Activated naive CD4-positive, alpha-beta T cell treated with Interleukin-2 at 50 U/mL for 16 hours (primary cell): ENCODE results near the gene MYO18B.

Experiments
- DNase-seq: peaks from one replicate; pipeline ENCODE4 v3.0.0-alpha.2; 2020

The MYO18B gene

DNA sequence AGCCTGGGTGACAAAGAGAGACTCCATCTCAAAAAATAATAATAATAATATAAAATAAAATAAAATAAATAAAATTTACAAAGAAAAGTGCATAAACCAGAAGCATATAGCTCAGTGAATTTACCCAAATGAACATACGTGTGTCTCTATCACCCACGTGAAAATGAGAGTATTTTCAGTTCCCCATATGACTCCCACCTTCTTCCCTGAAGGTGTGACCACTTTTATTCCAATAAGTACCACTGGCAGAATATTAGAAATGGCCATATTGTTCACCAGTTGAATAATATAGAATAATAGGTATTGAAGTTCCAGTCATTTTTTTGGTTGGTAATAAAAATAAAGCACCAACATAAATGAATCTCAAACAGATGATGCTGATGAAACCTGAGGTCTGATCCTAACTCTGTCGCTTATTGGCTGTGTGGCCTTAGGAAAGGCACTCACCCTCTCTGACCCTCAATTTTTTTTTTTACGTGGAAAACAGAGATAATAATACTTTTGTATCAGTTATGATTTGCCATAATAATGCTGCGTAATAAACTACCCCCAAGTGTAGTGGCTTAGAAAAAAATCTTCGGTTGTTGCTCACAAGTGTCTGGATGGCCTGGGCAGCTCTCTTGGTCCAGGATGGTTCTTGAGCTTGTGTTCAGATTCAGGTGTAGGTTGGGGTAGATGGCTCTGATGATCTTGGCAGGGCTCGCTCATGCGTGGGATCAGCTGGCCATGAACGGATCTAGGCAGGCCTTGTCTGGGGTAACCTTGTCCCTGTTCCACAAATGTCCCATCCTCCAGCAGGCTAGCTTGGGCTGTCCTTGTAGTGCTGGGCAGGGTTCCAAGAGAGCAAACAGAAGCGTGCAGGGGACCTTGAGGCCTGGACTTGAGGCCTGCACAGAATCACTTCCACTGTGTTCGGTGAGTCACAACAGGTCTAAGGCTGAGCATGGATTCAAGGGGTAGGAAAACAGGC is 88.1 kb downstream of the MYO18B start:
- no peak for DNase-seq

DNA sequence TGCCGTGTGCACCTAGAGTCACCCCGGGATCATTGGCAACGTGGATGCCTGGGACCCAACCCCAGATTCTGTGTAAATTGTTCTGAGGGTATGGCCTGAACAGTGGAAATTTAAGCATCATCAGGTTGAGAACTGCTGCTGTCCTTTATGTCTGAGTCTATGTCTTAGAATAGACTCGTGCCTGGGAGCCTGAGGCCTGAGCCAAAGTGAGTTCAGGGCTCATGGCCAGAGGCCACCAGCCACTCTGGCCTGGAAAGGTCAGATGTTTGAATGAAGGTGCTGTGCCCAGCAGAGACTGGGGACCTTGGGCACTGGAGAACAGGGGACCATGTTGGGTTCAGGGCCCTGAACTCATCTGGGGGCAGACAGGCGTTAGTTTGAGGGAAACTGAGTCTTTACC is 91.1 kb downstream of the MYO18B start:
- DNase-seq: no peak

DNA sequence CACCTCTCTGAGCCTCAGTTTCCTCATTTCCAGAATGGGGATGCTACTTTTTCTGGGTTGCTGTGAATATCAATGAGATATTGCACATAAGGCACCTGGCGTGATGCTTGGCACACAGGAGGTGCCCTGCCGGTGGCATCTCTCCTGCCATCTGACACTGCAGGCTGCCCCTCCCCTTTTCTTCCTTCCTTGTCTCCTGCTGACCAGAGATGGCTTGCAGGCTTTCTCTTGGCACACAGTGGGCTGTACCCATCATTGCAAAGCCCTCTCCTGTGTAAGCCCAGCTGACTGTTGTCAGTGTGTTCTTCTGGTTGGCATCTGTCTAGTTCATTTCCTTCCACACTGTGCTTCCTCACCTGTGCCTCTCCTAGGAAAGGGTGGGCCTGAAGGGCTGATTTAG is 91.7 kb downstream of the MYO18B start:
- DNase-seq: no peak

DNA sequence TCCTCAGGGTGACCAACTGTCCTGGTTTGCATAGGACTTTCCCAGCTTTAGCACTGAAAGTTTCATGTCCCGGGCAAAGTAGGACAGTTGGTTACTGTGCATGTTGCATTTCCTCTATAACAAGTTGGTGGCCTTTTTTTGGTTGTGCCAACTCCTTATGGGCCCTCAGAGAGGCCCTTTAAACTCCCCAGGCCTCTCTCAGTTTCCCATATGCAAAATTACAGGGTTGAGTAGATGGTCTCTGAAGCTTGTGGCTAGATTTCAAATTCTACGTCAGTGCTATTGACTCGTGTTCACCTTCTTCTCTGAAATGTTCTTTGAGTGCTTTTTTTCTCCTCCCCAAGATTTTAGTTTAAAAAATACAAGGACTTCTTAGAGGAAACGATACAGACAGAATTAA is 92.5 kb downstream of the MYO18B start:
- no peak for DNase-seq

DNA sequence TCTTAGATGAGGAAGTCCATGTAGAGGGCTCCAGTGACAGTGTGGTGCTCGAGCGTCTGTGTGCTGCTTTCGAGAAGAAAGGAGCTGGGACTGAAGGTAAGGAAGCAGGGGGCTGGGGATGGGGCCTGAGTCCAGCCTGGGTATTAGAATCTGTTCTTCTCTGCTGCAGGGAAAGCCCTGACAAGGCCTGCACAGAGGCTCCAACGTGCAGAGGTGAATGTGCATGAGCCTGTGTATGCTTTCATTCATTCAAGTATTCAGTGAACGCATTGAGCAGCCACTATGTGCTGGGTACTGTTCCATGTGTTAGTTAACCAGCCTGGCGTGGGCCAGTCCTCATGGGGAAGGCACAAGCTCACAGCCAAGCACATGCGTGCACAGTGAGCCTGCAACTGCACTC is 93.4 kb downstream of the MYO18B start:
- no peak for DNase-seq

DNA sequence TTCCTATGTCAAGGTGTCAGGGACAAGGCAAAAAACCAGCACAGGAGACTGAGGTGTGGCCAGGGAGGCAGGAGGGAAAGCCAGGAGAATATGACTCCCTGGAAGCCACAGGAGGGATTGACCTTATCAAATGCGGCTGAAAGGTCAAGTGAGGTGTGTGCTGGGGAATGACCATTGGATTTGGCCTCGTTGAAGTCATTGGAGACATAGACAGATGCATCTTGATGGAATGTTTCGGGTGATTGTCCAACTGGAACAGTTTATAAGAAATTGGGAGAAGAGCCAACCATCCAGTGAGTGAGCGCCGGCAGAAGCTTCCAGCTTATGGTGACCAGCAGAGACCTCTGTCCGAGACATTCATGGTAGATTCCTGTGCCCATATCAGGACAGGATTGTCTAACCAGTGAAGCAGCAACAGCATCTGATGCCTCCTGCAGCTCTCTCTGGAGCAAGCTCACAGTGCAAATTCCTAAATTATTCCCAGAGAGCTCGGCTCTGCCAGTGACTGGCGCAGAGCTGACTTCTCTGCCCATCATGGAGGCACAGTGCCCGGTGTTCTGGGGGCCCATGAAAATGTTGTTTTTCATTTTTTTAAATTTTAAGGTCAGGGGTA is 95.4 kb downstream of the MYO18B start:
- no peak for DNase-seq

DNA sequence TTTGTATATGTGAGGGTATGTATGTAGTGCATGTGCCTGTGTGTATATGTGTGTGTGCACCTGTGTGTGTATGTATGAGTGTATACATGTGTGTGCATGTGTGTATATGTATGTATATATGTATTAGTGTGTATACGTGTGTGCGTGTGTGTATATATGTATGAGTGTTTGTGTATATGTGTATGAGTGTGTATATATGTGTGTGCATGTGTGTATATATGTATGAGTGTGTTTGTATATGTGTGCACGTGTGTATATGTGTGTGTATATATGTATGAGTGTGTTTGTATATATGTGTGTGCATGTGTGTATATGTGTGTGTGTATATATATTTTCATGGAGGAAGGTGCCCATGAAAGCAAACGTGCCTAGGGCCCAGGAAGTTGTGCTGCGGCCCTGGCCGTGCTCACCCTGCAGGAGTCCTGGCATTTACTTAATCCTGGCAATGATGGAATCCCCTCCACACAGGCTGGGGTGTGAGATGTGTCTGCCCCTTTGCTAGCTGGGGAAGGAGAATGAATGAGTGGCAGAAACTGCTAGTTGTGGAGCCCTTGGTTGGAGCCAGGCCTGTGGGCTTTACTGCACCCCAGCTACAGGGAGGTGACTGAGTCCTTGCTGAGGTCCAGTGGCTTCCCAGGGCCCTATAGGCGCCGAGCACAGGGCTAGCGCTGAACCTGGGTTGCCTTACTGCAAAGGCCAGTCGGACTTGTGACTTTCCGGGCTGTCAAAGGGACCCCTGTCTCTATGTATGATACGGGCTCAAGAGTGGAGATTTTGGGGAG is 97.2 kb downstream of the MYO18B start:
- DNase-seq: no peak

DNA sequence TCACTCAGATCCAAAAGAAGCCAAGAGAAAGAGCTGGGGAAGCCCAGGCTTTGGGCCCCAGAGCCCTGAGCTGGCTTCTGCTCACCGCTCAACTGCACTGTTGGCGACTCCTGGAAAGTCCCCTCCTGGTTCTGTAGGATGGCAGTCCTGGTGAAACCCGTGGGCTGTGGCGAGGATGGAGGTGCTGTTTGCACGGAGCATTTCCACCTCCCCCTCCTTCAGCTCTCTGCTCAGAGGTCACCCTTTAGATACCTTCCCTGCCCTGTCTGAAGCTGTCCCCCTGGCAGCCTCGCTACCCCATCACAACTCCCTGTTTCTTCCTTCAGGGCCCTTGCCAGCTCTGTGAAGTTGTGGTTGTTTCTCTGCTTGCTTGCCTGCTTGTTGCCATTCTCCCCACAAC is 97.8 kb downstream of the MYO18B start:
- DNase-seq: no peak

DNA sequence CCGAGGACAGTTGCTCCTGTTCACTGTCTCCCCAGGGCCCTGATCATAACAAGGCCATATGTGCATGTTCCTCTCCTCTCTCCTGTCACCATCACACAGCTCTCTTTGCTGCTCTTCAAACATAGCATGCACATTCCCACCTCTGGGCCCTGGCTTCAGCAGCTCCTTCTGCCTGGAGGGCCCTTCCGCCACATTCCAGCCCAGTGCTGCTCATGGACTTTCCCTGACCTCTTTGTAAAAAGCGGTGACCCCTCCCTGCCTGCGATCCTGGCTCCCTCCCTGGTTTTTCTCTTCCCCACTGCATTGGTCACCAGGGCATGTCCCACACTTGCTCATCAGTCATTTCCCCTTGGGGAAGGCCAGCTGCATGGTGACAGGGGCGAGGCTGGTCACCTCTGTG is 98.2 kb downstream of the MYO18B start:
- DNase-seq: no peak

DNA sequence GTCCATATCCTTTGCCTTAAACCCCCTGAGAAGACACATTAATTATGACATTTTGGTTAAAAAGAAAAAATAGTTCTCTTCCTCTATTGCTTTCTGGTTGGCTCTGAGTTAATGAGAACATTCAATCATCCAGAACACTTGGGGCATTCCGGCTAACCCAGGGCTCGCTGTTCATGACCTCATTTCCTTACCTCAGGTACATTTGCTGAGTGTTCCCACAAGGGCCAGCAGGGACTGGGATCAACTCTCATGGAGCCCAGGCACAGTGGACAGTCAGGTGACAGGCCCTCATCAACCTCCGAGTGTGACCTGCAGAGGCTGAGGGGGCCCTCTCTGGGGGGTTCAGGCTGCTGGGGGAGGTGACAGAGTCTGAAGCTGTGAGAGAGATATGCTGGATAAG is 98.9 kb downstream of the MYO18B start:
- no peak for DNase-seq

DNA sequence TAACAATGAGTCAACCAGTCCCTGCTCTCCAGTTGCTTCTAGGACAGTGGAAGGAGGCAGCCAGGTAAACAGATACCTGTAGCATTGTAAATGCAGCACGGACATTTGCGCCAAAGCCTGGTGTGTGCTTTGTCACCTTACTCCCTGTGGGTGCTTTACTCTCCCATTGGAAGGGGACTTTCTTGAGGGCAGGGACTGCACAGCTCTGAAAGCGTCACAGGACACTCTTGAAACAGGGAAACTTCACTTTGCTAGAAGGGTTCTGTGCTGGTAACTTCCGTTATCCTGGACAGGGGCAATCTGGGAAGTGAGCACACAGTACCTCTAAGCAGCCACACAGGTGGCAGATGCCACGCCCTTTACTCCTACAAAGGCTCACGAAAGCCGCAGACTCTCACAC is 99.8 kb downstream of the MYO18B start:
- no peak for DNase-seq

DNA sequence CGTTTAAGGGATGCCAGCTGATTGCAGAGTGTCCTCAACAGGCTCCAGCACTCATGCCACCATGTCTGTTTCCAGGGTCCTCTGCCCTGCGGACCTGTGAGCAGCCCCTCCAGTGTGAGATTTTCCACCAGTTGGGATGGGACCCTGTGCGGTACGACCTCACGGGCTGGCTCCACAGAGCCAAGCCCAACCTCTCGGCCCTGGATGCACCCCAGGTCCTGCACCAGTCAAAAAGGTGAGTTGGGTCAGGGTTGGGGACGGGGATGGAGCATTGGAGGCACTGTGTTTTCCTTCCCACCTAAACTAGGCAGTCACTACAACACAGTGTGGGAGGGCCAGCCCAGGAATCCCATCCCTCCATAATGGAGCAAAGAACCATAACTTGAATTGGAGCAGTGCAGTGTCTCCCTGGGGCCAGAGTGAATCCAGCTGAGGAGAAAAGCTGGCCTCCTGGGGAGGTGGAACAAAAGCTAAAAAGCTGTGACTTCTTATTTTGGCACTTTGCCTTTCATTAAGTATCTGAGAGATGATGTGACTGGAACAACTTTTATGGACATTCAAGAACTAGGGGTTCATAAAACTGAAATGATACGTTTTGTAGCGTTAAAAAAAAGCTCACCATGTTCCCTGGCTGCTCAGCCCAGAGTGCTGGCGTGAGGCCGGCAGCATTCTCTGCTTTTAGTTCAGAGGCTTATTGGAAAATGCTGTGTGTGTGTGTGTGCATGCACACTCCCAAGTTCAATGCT is 101.8 kb downstream of the MYO18B start:
- DNase-seq: no peak

DNA sequence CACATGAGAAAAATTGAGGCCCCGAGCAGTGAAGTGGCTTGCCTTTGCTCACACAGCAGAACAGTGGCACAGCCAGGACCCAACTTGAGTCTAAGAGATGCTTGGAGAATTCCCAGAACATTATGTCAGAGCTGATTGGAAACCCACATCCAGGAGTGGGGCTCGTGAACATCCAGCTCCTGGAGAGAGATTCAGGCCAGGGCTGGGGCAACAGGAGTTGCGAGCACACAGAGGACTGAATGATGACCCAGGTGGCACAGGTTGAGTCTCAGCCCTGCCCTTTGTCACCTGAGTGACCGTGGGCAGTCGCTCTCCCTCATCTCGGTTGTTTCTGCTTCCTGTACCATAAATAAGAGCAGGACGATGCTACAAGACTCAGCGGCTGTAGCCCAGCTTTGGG is 102.6 kb downstream of the MYO18B start:
- no peak for DNase-seq

DNA sequence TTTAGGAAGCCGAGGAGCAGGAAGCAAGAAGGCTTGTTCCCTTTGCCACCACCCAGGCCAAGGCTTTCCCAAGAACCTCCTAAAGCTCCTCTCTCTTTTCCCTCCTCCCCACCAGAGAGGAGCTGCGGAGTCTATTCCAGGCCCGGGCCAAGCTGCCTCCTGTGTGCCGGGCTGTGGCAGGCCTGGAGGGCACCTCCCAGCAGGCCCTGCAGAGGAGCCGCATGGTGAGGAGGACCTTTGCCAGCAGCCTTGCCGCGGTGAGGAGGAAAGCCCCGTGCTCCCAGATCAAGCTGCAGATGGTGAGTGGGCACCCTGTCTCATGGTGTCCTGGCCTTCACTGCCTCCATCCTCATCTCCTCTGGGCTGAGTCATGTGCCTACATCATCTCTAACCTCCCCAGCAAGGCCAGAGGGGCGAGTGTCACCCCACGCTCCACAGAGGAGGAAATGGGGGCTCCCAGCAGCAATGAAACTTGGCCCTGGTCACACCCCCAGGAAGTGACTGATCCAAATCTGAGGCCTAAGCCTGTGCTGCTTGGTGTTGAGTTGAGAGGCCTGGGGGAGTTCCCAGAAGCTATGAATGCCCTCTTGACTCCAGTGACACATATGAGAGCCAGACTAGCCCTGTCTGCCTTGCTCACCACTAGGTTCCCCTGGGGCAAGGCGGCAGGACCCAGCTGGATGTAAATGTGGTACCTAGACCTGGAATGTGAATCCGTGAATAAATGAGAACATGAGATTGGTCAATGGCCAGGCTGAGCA is 104.2 kb downstream of the MYO18B start:
- no peak for DNase-seq

DNA sequence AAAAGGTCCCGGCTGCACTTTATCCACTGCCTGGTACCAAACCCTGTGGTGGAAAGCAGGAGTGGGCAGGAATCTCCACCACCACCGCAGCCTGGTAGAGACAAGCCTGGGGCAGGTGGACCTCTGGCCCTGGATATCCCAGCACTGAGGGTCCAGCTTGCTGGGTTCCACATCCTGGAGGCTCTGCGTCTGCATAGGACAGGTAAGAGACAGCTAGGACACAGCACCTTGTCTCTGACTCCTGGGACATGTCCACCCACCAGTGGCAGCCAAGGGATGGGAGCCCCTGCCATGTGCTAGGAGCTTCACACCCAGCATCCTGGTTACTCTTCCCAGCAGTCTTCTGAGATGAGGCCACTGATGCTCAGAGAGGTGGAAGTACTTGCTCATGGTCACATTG is 105.5 kb downstream of the MYO18B start:
- no peak for DNase-seq

DNA sequence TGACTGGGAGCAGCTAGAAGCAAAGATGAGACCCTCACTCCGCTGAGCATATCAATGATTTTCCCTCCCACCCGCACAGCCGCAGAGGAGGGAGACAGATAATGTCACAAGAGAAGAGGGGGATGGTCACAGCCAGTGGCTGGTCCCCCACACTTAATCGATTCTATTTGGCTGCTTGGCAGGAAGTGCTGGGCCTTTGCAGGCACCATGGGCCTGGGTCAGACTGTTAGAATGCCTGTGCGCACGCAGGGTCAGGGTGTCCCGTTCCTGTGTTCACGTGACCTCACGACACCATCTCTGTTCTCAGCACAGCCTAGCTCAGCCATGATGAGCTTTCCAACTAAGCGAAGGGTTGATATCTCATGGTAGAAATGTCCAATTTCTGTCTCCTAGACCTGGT is 107.0 kb downstream of the MYO18B start:
- no peak for DNase-seq

DNA sequence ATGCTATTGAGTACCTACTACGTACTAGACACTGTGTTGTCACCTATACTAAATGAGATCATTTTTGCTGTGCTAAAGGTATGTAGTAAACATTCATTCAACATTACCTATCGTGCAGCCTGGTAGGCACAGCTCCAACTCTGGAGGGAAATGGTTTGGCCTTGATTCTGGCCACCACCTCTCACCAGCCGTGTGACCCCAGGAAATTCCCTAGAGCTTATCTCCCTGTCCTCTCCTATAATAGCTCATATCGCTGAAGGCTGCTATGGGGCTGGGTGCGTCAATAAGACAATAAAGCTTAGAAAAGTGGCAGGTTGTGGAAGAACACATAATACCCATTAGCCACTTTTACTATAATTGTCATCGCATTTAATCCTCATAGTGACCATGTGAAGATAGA is 107.5 kb downstream of the MYO18B start:
- no peak for DNase-seq

DNA sequence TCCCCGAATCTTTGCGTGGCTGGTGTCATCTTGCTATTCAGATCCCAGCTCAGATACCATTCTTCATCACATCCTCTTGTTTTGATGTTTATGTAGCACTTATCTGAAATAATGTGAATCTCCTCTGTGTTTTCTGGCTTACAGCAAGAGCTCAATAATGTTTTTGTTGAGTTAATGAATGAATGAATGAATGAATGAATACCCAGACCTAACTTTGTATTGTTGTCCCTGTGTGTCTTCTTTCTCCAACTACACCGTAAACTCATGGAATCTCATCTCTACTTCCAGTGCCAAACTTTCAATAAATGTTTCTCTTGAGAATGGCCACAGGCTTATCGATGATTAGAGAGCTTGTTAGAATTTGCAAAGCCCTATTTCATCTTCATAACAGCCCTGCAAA is 110.2 kb downstream of the MYO18B start:
- no peak for DNase-seq

DNA sequence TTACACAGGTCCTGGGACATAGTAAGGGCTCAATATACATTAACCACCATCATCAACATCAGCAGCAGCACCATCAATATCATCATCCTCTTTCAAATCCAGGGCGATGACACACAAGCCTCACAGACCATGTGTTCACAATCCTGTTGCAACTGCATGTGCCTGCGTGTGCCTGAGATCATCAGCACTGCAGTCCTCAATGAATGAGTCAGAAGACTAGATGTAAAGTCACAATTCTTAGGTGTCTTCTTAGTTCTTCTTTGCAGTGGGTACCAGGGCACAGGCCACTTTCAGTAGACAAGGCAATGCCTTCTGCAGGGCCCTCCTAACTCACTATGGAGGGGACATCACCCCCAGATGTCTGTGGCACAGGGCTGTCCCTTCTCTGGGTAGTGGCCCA is 111.1 kb downstream of the MYO18B start:
- DNase-seq: no peak

DNA sequence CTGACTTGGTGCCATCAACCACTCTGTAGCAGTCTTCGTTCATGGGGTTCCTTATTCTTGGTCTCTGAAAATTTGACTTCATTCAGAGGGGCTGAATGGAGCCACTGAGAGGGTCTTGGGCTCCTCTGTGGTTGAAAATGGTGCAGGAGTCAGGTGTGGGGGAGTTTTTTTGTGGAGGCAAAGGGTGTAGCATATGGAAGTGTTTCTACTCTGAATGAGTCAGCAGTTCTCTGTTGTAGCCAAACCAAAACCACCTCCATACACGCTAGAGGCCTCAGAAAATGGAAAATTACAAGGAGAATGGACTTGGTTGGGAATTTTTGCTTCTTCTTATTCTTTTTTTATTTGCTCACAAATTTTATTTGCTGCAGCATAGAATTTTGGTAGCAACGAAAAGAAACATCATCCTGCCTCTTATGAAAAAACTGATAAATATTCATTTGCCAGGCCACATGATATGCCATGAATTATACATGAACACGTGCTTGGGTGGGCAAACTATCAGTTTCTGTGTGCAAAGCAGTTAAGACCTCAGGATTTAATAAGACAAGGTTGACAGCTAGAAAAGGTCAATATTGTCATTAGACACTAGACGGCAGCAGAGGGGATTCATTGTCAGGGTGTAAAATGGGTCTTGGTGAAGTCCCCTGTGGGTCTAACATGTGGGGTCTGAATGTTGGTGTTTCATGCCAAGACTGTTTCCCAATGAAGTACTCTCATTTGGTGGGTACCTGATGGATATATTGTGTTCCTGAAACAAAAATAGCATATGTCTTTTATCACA is 111.7 kb downstream of the MYO18B start:
- DNase-seq: no peak

DNA sequence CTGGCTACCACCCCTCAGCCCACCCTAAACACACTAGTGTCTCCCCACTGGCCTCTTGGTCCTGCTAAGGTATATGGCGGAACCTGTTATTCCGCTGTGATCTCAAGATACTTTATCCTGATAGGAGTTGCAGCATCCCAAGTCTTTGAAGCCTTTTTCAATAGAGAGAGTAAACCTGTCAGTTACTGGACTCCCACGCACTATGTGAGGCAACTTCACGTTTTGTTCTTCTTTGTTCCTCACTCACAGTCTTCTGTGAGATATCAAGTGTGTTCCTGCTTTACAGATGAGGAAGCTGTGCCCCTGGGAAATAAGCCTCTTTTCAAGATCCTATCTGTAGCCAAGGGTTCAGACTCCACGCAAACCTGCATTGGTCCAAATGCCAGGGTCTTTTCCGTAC is 127.8 kb downstream of the MYO18B start:
- no peak for DNase-seq
